DMS53 (cell line): ENCODE data around the gene GREB1.

Experiments used
- DNase-seq: peaks from one replicate; lab custom pipeline; 2025; lab: John Stamatoyannopoulos, UW

The GREB1 gene

DNA sequence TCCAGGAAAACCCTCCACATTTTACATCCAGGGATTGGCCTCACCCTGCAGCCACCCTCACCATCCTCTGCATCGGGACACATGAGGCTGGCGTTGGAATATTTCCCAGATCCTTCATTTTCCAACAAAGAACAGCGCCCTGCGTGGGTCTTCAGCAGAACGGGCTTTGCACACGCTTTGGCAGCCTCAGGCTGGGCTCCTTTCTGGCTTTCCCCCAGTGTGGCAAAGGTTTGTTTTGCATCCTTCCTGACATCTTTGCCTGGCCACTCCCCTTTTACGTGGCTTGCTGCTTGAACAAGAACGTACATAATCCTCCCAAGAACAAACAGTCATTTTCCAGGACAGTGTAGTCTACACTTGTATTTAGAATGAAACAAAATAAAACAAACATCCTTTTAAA is 25.6 kb upstream of the GREB1 start:
- peak; percentile 5 for DNase-seq

DNA sequence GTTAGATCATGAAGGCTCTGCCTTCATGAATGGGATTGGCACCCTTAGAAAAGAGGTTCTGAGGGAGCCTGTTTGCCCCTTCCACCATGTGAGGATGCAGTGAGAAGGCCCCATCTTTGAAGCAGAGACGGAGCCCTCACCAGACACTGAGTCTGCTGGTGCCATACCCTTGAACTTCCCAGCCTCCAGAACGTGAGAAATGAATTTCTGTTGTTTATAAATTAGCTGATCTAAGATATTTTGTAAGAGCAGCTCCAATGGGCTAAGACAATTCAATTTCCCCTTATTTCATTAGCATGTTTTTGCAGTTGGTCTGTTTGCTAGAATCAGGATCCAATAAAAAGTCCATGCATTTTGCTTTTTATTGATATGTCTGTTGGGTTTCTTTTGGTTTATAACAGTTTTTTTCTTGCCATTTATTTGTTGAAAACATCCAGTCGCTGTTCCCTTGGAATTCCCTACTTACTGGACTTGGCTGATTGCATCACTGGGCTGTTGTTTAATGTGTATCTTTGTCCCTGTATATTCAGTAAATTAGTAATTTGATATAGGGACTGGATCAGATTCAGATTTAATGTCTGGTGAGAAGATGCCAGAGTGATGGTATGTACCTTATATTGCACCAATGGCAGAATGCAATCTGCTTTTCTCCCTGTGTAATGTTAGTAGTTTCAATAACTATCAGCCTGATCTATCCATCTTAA is 24.0 kb upstream of the GREB1 start:
- no peak for DNase-seq

DNA sequence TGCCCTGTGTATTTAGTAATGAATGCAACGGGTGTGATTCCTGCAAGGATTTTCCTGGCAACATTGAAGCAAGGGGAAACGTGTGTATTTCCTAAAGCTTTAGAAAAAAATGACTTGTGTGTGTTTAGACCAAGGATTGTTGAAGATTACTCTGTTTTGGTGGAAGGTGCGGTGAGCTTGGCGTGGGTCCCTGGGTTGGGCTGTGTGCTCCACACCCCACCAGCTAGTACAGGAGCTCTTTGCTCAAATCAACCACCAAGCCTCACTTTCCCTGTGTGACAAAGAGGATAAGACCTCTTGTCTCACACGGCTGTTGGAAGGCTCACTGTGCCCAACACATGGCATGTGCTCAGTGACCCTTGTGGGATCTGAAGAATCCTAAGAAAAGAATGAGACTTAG is 21.4 kb upstream of the GREB1 start:
- no peak for DNase-seq

DNA sequence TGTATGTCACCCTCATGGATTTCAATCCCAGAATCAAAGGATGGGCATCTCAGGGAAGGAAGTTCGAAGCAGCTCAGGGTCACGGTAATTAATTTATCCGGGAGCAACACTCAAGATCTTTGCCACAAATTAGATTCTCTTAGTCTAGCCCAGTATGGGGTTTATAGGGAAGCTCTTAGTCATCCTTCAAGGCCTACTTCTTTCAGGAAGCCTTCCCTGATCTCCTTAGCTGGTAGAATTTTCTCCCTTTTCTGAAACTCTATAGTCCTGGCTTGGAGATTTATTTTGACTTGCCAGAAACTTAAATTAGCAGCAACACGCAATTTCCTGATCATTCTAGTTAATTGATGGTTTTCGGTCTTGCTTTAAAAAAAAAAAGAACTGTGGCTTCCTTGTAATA is 20.5 kb upstream of the GREB1 start:
- no peak for DNase-seq

DNA sequence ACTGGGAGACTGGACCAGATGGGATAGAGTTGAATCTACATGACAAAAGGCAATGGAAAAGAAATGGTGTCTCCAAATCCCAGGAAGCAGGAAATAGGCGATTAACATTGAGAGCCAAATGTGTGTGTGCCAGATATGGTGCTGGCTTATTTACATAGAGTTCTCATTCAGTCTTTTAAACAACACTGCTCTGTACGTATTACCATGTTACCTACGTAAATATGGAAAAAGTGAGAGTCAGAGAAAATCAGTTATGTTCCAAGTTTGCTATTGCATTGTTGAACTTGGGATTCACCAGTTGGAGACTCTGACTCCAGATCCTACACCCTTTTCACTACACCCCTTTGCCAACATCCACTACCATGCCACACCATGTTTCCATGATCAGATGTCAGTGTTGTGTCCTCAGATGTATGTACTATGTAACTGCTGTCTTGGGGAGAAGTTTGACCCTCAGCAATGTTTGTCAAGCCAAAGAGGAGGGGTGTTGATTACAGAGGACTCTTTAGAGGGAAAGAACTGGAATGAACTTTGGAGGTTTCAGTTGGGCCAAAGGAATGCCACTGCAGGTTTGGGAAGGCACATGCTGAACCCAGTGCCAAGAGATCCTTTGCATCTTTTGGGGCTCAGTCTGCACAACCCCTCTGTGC is 19.6 kb upstream of the GREB1 start:
- no peak for DNase-seq

DNA sequence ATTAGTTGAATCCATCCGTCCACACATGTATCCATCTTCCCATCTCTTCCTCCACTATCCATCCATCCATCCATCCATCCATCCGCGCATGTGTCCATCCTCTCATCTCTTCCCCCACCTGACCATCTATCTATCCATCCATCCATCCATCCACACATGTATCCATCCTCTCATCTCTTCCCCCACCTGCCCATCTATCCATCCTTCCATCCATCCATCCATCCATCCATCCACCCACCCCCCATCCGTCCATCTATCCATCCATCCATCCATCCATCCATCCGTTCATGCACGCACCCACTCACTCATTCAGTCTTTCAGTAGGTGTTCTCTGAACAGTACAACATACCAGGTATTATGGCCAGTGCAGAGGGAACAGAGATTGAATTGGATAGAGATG is 18.9 kb upstream of the GREB1 start:
- DNase-seq: no peak

DNA sequence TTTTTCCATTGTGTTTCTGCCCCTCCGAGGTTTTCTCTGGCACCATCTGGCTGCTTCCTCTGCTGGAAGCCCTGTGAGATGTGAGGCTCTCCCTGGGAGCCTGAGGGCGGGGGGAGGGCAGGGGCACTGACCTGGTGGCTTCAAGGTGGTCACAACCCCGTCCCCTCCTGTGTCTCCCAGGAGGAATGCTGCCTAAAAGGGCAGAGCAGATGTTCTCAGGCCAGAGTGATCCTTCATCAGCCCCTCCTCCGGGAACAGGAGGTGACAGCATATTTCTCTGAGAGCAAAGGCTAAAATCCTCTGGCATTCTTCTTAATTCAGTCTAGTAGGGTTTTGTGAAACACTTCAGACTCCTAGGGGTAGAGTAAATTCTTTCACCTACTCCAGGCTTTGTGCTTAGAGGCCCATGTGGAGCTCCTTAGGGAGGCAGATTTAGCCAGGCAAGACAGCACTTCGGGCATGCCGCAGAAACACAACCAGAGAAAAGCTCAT is 18.3 kb upstream of the GREB1 start:
- no peak for DNase-seq

DNA sequence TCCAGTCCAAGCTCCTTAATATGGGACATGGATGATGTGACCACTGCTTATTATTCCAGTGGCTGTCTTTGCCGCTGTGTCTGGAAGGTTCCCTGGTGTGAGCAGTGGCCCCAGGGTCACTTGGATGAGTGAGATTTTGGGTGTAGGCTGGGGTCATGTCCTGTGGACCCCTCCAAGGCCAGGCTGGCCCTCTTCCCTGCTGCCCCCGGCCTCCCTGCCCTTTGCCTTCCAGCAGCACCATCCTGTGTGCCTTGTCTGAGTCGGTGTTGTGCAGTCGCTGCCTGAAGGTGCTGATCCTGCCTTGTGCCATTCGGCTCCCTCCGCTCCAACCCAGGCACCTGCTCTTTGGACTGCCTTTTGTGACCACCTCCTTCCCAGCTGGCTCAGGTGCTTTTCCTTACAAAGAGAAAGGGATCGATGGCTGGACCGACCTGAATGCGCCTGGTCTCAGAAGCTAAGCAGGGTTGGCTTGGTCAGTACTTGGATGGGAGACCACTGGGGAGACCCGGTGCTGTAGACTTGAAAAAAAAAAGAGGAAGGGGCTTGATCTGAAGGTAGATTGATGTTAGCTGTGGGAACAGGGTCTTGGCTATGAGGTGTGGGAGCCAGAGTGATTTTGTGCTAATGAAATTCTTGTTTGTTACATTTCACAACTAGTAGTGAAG is 16.7 kb upstream of the GREB1 start:
- no peak for DNase-seq

DNA sequence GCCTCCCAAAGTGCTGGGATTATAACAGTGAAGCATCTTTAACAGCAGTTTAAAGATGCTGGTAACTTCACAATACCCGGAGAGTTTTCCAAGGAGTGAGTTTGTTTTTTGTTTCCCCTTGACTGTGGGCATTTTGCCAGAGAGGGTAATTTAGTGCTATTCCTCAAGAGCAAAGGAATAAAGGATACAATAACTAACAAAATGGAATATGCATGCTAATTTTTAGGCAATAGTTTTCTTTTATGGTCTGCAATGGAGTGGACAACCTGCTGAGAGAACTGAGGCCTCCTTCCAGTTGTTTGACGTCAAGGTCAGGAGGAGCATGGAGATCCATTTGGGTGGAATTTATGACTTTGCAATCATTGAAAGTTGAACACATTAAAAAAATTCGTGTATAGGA is 15.9 kb upstream of the GREB1 start:
- DNase-seq: no peak

DNA sequence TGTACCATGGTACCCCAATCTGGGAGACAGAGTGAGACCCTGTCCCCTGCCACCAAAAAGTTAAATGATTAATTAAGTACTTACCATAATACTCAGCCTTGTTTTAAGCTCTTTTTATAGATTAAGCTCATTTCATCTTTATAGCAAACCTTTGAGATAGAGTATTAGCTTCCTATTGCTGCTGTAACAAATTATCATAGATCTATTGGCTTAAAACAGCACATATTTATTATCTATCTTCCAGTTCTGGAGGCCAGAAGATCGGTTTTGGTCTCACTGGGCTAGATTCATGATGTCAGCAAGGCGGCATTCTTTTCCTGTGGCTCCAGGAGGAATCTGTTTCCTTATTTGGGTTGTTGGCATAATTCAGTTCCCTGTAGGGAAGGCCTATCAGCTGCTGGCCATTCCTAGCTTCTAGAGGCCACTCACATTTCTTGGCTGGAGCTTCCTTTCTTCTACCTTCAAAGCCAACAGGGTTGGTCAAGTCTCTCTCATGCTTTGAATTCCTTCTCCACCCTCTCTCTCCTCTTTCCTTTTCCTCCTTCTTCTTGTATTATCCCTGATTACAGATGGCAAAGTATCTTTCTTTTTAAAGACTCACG is 13.7 kb upstream of the GREB1 start:
- no peak for DNase-seq

DNA sequence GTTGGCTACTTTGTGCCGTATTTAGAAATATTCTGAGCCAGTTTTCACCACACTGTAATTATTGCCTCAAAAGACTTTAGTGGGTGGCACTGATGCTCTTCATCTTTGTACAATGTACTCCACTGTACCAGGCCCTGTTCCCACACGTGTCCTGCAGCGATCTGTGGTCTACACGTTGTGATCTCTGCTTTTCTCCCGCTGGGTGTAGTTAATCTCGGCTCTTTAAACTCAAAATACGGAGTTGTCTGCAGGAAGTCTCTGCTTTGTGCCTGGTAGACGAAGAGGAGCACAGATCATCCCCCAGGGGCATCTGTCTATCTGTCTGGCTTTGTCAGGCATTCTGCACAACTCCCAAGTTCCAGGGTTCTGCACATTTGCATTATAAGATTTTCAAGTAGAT is 12.1 kb upstream of the GREB1 start:
- DNase-seq: no peak

DNA sequence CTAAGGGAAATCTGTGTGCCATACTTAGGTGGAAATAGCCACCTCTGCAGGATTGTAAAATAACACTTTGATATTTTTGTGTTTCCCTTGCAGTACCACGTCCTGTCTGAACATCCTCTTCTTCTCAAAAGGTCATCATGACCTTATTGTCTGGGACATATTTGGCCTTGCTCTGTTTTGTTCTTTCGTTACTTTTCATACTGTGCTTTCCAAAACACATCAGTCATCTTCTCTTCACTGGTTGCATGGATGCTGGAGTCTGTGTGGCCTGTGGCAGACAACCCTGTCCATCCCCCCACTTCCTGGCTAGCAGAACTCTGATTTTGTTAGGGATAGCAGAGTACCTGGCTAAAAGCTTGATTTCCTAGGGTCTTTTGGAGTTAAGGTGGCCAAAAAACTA is 9.4 kb upstream of the GREB1 start:
- DNase-seq: no peak

DNA sequence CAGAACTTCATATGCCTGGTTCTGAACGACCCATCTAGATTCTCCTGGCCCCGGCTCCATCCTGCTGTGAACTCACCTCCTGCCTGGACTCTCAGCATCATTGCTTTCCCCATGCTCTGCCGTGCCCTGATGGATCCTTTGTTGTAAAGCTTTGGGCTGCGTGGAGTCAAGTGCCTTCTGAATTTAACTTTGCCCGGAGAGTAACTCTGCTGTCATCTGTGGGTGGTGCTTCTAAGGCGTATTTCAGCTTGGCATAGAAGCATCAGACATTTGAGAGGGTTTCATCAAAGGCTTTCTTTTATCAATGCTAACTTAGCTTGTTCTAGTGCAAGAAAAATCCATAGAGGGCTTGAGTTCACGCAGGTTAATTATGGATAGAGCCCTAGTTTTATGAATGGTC is 8.1 kb upstream of the GREB1 start:
- no peak for DNase-seq

DNA sequence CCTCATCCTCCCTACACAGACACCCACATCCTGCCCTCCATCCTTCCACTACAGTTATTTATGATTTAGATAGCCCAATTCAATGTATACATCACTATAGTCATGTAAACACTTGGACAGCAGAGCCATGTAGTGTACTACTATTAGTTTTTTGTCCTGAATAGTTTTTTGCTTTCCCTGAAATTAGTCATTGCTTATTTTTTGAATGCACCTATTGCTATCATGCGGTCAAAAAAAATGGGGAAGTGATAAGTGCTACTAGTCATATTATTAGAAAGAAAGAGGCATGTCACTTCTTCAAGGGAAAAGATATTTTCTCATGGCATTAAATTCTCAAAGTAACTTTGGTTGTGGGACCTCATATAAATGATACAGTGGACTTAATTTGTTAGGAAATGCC is 6.8 kb upstream of the GREB1 start:
- no peak for DNase-seq

DNA sequence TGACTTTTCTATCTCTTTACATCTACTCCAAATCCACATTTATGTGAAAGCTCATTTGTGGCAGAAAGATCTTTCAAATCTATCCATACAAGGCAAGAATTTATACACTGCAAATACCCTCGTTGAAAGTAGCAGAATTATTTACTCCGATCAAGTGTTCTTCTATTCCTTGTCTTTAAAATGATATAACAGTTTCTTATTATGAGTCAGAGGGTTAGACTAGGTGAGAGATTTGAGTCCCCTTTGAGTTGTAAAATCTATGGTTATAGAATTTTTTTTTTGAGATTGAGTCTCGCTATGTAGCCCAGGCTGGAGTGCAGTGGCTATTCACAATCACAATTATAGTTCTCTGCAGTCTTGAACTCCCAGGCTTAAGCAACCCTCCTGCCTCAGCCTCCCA is 5.6 kb upstream of the GREB1 start:
- DNase-seq: no peak

DNA sequence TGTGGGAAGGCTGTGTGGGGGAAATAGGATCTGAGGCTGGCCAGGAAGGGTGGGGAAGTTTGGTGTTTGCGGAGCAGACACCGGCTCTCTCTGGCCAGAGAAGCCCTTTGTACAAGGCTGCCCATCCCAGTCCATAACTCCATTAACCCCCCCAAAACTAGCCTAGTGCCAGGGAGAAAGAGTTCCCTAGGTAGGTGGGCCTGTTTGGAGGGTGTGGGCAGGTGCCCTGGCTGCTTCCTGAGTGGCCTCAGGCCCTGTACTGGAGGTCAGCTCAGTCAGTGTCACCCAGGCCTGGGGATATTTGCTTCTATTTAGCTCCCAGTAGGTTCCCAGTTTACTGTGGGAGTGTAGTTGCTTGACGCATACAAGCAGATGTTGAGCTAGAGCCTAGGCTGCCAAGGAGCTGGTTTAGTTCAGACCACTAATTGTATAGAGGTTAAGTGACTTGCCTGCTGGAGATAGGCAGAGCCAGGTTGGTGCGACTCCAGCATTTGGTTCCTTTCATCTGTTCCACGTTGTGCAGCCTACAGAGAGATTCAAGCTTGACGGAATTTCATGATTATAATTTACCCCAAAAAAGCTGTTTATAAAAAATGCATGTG is 2.9 kb upstream of the GREB1 start:
- no peak for DNase-seq

DNA sequence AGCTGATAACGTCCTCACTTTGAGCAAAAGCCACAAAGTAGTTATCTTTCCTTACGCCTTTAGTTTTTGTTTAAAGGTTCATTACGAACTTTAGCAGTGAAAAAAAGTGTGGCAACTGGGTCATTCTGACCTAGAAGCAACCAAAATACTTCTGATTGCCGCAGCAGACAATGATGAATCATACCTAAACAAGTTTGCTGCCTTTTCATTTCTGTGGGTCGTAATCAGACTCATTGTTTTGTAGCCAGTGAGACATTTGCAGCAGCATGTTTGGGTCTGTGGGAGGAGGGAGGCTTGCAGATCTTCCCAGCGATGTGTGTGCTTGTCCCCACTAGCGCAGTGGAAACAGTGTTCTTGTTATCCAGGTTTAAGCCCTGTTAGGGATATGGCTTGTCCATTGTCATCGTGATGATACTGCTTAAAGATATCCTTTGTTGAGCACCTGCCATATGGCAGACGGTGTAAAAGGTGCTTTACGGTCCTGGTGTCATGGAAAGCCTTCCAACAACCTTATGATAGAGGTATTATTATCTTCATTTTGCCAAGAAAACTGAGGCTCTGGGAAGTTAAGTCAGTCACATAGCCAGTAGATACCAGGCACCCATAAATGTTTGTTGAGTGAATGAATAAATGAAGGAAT is 1.3 kb upstream of the GREB1 start:
- DNase-seq: no peak

DNA sequence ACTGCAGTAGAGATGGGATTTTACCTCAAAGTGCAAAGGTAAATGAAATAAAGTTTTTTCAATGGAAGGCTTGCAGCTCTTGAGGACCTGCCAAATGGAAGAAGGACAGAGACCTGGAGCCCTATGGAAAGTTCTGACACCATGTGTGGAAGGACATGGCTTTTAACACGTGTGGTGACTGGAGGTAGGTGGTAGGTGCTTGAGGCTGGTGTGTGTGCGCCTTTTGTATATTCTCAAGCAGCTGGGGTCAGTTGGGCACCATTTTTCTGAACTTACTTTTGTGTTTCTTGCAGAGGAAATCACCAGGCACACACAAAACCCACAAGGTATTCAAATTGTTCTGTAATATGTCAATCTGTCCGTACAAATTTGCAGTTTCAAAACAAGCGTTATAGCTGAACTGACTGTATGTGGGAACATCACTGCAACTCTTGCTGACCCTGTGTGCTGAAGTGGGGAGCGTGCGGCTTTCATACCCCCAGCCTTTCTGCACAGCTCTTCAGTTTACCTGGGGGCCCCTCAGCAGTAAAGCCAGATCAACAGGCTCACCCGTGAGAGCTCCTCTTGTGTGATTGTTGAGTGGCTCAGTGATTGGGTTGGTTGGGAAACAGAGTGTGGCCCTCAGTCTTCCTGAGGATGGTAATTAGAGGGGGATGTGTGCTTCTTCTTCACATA is 363 bp downstream of the GREB1 start:
- DNase-seq: no peak

DNA sequence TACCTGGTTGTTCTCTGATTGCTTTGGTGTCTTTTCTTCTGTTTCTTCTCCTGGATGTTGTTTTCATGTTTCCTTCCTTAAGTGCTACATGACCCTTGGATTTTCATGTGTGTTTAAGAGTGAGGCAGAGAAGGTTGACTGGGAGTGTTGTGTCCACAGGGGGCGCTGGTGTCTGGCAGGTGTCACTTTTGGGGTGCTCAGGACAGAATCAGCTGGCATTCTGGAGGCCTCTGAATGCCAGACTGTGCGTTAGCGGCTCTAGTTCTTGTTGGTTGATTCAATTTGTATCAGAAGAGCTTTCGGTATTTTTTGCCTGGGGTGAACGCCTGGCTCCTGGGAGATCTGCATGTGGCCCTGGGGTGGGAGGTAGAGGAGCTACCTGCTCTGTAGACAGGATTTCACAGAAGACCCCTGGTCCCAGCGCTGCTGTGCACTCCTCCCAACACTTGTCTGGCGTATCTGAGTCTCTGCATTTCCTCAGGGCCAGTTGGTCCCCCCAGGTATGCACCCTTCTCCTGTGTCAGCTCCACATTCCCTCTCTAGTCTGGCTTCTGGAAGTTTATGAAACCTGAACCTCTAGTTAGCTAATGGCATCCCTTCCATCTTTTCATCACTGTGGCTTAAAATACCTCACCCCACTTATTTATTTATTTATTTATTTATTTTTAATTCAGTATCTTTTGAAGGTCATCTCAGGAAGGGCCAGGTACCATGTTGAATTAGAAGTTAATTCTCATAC is 1.1 kb downstream of the GREB1 start:
- DNase-seq: no peak

DNA sequence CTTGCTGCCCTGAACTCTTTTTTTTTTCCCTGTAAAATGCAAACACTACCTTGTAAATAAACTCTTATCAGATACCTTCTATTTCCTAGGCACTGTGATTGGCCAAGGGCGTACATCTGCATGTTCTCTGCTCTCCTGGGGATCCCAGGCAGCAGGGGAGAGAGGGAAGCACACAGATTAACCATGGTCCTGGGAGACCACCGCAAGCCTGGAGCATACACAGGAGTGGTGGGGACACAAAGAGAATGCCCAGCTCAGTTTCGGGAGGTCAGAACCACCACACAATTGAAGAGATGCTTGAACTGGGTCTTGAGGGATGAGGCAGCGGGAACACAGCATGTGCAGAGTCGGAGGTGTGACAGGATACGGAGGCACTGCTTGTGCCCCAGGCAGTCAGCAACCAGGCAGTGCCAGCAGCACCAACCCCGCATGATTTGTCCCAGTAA is 2.1 kb downstream of the GREB1 start:
- DNase-seq: no peak

DNA sequence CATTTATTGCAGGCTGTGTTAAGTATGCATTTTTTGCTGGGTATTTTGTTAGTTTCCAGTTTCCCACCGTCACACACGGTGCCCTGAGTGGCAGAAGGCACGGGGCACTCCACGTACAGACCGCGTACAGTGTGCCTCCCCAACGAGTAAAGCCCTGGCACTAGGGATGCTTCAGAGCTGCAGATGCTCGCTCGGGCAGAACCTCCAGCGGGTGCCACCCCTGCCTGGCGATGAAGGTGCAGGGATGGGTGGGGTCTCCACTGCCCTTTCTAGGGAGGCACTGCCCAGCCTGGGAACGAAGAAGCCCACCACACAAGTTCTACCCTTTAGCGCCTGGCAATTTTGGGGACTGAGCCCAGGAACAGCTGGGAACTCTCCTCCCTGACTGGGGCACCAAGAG is 4.1 kb downstream of the GREB1 start:
- no peak for DNase-seq
